Femur (tissue), 1 donor: ENCODE measurements around the gene ANXA8.
"Not testable (repeated sequence)": the region's sequence is repeated elsewhere in the genome, so short reads cannot be mapped to it uniquely, and the experiment has no call there.

Experiments
- DNase-seq: peaks from one replicate; pipeline ENCODE4 v3.0.0-alpha.2; 2017

The ANXA8 gene

DNA sequence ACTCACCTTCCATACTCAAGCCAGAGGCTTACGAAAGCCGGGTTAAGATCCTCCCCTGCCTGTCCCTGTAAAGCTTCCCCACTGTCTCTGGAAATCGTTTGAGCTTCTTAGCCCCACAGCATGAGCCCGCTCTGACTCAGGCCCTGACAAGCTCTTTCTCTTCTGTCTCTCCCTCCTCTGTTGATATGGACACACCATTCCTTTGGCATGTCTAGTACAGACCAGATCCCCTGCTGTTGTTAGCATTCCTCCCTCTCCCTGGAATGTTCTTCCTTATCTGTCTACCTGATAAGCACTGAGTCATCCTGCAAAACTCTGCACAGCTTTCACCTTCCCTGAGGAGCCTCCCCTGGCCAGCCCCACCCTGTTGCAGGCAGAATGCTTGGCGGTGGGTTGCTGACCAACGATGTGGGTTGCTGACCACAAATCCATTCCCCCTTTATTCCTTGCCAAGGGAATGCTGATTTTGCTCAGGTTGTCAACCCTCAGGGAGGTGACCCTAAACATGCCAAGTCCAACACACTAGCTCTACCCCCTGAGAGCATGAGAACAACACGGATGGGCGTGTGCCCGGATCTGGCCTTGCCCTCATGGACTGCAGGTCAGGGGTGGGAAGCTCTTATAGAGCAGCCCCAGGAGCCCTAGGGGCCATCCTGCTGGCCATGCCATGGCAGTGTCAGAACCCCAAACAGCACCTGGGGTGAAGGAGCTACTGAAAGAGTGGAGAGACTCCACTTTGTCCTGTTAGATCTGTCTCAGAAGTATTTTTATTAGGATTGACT is 21.1 kb downstream of the ANXA8 start:
- not testable (repeated sequence) for DNase-seq

DNA sequence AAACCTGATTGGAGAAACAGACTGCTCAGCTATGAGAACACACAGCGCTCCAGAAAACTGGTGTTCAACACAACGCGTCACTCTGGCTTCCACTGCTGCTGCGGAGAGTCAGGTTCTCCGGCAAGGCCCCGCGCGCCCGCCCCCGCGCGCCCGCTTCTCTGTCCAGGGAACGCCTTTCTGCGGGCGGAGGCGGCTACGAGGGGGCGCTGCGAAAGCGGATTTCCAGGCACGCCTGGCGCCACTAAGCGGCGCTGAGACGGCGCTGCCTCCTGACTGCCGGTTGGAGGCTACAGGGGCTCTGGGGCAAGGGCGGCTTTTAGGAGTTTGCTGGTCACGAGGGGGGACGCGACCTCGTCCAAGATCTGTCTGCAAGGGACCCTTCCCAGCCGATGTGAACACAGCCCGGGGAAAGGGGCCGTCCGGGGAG is 22.6 kb downstream of the ANXA8 start:
- DNase-seq: peak; percentile 85

DNA sequence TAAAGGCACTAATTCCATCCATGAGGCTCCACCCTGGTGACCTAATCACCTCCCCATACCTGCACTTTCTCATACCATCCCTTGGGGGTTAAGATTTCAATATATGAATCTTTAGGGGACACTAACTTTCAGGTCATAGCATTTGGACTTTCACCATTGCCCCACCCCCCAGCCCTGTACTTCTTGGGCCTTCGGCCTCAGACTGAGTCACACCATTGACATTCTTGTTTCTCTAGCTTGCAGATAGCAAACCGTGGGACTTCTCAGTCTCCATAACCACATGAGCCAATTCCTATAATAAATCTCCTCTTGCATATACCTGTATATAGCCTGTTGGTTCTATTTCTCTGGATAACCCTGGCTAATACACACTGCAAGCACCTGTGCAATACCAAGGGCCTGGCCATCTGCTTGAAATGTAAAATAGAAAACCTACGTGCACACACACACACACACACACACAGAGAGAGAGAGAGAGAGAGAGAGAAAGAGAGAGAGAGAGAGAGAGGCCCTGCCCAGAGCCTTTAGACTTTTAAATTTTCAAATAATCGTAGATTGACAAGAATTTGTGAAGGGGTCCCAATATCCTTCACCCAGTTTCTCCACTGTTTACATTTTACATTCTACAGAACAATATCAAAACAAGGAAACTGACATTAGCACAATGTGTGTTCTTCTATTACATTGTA is 25.3 kb downstream of the ANXA8 start:
- DNase-seq: no peak

DNA sequence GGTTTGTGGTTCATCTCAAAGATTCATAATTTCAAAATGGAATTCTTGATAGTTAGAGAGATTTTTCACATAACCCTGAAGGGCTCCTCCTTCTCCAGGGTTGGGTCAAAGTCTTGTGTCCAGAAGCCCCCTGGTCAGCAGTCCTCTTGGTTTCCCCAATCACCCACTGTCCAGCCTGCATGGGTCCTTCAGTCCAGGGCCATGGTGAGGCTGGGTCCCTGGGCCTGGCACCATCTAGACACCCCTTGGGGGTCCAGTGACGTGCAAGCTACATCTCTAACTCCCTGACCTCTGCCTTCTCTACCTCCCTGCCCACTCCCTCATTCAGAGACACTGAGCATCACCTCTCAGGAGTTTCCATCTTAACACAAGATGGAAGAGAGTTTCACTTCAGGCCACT is 26.1 kb downstream of the ANXA8 start:
- DNase-seq: peak; percentile 7

DNA sequence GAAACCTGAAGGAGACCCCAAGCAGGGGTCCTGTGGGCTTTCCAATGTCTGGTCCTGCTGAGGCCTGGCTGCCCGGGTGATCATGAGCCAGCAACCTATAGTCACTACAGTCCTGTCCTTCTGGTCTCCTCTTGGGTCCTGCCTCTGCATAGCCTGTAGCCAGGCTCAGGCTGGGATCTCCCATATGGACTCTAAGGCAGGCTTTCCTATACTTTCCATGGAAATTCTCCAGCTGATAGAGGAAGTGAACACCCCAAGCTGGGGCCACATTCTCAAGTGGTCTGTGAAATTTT is 26.4 kb downstream of the ANXA8 start:
- DNase-seq: no peak

DNA sequence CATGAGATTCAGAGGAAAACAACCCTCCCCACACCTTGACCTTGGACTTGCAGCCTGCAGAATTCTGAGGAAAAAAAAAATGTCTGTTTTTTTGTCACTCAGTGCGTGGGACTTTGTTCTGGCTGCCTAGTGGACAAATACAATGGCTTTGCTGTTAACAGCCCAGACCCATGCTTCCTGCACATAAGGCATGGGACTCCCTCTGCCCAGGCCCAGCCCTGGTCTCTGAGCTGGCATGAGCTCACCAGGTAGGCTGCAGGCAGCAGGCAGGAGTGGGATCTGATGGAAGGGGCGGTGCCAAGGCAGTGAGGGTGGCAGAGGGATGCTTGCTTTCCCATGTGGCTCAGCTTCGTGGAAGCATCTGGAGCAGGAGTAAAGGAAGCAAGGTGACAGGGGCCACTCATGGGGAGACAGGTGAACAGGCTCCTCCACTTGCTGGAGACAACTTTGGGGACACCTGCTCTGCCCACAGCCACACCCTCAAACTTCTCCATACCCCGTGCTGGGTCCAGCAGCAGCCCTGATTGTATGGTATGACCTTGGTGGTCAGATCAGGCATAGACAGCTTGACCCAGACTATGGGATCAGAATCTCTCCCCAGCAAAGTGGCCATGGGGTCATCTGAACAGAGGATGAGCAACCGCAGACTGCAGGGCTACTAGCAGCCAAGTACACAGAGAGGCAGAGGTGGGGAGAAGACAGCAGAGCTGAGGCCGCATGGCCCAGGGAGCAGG is 27.0 kb downstream of the ANXA8 start:
- peak; percentile 11 for DNase-seq

DNA sequence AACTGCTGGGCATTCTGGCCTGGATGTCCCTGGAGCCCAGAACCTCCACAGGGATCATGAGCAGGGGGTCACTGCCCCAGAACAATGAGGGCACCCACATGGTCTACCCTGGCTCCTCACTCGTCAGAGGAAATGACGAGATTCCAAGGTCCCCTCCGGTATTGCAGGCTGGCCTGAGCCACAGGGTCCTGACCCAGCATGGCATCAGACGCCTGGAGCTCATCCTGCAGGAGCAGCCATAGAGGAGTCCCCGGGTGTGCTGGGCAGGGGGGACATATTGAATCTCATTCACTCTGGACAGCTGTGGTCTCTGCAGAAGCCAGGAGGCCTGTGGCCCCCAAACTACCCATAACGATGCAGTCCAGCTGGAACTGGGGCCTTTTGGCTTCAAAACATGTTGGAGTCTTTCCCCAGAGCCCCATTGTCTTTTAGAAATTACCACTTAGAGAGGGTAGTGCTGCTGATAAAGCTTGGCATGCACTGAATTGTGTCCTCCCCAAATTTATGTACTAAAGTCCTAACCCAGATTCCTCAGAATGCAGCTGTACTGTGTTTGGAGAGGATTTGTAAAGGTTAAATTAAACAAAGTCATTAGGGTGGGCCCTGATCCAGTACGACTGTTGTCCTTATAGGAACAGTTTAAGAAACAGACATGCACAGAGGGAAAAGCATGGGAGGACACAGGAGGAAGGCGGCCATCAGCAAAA is 27.7 kb downstream of the ANXA8 start:
- peak; percentile 11 for DNase-seq

DNA sequence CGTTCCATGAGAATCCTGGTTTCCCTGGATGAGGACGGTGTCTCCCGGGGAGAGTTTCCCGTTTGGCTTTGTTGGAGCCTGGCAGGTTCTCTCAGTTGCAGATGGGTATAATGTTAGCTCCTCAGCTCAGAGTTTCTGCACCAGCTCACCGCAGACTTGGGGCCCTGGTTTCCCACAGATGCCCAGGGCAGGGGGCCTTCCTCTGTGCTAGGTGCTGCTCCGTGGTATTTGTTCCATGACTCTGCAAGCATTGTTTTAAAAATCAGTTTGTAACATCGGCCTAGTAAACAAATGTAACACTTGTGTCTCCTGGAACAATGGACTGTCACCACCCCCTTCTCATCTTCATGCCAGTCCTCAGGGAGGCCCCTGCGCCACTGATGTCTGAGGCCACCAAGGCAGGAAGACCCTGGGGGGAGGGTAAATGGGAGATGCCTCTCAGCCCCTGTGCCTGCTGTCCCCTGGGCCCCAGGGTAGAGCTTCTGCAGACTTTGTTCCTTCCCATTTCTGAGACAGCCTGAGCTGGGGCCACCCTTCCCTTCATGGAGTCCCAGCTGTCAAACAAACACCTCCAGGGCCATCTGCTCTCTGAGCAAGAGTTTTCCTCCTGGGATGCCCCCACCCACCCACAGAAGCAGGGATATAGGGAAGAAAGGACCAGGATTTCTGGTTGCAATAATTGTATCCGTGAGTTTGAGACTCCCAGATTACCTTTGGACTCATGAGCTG is 28.4 kb downstream of the ANXA8 start:
- DNase-seq: not testable (repeated sequence)

DNA sequence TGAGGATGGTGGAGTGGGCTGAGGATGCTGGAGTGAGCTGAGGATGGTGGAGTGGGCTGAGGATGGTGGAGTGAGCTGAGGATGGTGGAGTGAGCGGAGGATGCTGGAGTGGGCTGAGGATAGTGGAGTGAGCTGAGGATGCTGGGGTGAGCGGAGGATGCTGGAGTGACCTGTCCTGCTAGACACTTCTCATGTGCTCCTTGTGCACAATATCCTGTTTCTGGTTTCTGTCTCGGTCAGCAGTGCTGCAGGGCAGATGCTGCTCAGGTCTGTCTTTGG is 29.2 kb downstream of the ANXA8 start:
- DNase-seq: no peak

DNA sequence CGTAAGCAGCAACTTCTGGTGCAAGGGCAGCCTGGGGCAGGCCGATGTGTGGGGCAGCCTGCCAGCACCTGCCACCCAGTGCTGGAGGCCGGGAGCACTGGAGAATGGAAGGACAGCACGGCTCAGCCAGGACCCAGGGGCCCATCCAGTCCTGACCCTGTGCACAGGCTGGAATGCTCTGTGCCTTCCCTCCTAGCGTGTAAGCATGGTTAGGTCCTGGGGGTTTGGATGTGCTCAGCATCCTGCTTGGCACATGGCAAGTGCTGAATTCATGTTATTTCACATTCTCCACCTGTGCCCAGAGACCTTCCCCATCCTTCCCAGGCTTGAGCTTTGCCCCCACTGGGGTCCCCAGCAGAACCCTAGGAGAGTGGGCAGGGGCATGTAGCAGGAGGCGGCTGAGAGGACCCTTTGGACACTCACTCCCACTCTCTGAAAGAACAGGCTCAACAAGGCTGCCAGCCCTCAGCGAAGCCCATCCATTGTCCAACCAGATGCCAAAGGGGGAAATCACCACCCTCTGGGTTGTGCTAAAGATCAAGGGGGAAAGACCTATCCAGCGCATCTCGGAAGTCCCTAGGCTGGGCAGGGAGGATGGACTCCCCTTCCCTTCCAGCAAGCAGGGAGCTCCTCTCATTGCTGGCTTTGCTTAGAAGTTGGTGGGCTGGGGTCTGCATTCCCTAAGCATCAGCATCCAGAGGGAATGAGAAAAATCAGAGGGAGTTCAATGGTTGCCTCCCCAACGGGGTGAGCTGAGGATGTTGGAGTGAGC is 29.7 kb downstream of the ANXA8 start:
- no peak for DNase-seq

DNA sequence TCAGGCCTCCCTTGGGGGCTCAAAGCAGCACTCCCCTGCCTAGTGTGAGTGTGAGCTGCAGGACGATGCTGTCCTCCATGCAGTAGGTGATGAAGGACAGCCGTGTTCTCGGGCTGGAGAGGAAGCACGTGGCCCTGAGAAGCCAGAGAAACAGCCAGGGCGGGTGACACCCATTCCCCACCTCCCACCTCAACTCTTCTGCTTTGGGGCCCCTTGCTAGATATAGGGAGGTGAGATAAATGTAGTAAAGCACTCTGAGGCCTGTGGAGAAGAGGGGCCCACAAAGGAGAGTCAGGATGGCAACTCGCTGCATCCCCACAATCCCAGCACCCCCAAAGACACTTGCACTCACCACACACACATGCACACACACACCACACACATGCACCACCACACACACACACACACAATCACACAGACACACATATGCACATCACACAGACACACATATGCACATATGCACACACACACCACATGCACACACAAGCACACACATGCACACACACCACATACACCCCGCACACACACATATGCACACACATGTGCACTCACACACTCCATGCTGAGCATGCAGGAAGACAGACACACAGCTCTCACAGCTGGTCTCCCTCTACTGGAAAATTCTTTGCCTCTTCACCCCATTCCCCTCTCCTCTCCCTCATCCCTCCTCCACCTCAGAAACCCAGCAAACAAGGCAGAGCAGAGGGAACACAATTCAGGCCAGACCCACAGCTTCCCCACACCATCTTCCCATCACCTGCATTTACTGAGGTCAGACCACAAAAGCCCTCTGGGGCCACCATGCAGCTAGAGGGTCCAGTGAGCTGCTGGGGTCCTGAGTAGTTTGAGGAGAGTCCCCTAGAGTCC is 30.5 kb downstream of the ANXA8 start:
- DNase-seq: no peak

DNA sequence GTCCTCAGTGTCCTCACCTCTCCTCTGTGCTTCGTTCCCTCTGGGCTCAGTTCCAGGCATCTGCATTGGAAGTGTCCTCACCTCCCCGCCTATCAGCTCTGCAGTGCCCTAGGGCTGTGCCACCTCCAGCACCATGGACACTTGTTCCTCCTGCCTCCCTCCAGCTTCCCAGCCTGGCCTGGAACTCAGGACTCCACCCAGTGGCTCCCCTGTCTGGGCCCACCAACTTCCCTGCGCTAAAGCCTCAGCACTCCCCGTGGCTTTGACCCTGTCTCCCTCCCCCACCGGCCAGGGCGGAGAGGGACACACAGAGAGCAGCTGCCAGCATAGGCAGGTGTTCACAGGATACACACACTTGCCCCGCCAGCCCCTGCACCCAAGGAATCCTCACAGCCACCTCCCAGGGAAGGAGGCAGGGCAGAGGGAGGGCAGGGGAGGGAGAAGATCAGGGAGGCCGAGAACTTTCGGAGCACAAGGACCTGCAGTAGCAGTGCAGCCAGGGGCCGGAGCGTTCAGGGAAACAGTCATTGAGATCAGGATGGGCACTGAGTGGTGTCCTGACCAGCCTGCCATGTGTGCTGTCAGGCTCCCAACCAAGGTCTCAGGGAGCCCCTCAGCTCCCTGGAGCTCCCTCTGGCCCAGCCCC is 31.3 kb downstream of the ANXA8 start:
- DNase-seq: no peak

DNA sequence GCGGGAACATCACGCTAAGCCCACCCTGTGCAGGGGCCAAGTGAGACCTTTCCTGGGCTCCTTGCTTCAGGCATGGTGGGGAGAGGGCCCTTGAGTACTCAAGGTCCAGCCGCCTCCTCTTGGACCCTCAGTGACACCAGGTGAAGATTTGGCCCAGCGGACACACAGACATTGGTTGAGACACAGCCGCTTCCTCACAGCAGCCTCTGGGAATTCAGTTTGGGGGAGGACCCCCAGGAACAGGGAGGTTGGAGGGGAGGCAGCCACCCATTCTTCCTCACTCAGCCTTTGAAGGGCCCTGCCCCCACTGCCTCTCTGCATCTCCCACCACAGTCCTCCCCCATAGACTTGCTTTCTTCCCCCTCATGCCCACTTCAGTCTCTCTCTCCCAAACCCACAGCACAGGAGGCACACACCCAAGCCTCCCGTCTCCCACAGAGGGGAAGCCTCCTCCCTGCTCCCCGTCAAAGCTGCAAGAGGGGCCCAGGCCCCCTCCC is 31.9 kb downstream of the ANXA8 start:
- no peak for DNase-seq

DNA sequence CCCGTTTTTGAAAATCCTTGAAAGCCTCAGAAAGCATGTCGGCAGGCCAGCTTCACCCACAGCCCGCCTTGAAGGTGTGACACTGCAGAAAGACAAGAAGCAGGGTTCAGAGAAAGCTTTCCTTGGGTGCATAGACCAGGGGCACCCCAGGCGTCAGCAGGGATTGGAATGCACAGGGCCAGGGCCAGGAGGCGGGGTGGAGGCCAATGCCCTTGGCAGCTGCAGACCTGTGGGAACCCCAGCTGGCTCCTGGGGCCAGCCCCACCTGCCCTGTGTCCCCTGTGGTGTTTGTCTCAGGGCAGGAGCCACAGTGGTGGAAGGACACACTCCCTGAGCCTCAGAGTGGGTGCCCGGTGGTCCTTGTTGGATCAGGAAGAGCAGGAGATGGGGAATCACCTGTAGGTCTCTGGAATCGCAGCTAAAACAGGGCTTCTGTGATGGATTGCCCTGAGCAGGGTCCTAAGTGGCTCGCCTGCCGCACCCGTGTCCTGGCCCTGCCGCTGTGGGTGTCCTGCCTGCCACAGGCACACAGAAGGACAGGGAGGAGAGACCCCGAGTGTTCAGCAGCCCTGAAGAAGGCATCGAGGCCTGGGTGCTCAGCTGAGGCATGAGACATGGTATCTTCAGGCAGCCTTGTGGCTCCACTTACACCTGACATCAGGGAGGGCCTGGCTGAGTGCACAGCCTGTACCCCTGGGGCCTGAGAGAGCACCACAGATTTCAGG is 32.5 kb downstream of the ANXA8 start:
- no peak for DNase-seq

DNA sequence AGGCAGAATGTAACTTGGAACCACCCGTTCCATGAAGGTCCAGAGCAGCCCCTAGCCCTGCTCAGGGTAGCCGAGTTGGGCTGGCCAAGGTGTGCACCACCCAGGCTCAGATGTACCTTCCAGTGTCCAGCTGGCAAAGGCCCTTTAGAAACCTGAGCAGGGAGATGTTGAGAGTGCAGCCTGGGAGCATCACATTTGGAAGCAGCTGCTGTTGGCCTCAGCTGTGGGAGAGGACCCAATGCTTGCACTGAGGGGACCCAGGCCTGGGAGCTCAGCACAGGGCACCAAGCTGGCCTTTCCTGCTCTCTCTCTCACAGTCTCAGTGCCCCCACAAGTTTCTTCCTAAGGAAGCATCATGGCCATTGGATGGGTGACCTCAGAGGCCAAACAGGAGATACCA is 33.5 kb downstream of the ANXA8 start:
- no peak for DNase-seq

DNA sequence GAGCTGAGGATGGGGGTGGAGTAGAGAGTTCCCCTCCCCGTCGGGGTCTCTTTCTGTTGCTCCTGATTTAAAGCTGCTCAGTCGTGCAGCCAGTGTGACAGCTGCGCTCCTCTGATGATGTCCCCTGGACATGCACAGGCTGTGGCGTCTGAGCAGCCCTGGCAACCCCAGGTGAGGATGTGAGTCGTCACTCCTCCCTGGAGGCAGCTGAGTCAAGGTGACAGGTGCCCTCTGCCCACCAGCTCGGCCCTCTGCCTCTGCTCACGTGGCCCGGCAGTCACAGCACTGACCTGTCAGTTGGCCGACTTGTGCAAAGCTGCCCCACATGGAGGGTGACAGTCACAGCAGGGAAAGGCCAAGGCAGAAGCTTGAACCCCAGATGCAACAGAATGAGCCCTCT is 33.9 kb downstream of the ANXA8 start:
- no peak for DNase-seq

DNA sequence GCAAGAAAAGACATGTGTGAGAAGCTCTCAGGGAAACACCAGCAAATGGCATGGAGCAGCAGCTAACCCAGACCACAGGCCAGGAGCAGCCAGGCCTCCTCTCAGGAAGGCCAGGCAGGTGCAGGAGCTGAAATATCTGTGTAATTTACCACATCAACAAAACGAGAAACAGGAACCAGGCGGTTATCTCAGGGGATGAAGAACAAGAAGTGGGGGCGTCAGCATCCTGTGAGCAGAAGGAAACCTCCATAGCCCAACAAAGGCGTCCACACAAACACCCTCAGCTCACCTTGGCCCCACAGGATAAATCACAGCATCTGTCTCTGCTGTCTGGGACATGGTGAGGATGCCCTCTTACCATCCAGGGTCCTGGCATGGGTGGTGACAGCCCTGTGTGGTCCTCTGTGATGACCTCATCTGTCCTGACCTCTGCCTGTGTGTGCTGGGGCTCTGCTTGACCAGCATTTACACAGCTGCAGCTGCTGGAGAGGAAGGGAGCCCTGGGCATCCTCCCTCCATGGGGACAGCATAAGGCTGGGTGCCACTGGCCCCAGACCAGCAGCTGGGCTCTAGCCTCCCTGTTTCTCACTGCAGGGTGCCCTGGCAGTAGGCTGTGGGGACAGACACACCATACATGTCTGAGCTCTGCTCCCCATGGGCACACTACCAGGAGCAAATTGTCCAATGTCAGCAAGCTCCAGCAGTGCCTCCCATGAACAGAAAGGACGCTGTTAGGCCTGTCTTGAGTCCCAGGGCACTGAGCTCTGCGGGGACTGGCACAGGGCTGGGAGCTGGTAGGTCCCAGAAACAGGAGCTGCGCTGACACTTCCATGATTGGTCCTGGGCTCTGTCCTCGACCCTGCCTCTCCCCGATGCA is 34.6 kb downstream of the ANXA8 start:
- DNase-seq: no peak

DNA sequence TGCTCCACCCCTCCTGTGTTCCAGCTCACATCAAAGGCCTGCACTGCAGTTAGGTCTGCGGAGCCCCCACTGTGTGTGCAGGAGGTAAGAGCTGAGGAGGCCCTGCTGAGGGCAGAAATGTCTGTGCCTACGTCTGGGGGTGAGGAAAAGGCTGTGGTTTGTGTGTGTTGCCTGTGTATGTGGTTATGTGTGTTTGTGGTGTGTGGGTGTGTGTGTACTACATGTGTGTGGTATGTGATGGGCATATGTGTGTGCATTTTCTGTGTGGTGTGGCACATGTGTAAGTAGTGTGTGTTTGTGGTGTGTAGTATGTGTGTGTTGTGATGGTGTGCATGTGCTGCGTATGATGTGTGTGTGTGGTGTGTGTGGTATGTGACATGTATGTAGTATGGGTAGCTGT is 36.2 kb downstream of the ANXA8 start:
- no peak for DNase-seq

DNA sequence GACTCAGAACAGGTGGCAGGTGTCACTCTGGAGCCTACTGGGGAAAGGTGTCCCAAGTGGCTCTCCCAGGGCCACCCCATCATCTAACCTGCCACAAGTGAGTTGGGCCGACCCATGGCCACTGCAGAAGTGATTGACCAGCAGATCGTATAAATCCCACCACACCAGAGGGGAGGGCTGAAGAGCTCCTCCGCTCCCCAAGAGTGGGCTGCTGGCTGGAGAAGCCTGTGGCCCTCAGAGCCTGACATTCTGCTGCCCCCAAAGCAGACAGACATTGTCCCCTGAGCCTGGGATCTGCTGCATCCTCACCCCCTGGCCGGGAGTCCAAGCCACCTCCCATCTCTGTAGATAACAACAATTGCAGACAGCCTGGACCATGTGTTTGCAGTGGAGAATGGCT is 36.7 kb downstream of the ANXA8 start:
- no peak for DNase-seq
